HG03558 (cell line): ENCODE measurements around the gene GPC6.
"Not testable (repeated sequence)": the region's sequence is repeated elsewhere in the genome, so short reads cannot be mapped to it uniquely, and the experiment has no call there.

Experiments used
- ATAC-seq: cut with Tn5 transposase; IDR thresholded peaks from one replicate; pipeline ENCODE4 v1.9.1; 2021; ENCODE audit warnings: moderate number of reproducible peaks; ENCODE audit not compliant: unreplicated experiment; ENCODE audit errors: extremely low read depth

GPC6 gene

GRCh38 chr13:94204163-94204562 lies 977.6 kb downstream of the GPC6 start:
- no peak for ATAC-seq

GRCh38 chr13:94204946-94205345 lies 978.3 kb downstream of the GPC6 start:
- no peak for ATAC-seq

GRCh38 chr13:94205896-94206295 lies 979.3 kb downstream of the GPC6 start:
- no peak for ATAC-seq

GRCh38 chr13:94209117-94209516 lies 982.5 kb downstream of the GPC6 start:
- ATAC-seq, result no peak

GRCh38 chr13:94209913-94210312 lies 983.3 kb downstream of the GPC6 start:
- ATAC-seq, result not testable (repeated sequence)

GRCh38 chr13:94210816-94211215 lies 984.2 kb downstream of the GPC6 start:
- no peak for ATAC-seq

GRCh38 chr13:94212196-94212595 lies 985.6 kb downstream of the GPC6 start:
- ATAC-seq, result no peak

- ATAC-seq, result no peak
Observed at GRCh38 chr13:94214121-94214520, 987.5 kb downstream of the GPC6 start.

- no peak for ATAC-seq
Observed at GRCh38 chr13:94214975-94215374, 988.4 kb downstream of the GPC6 start.

- ATAC-seq, result no peak
Observed at GRCh38 chr13:94216476-94216875, 989.9 kb downstream of the GPC6 start.

GRCh38 chr13:94217370-94217769 lies 990.8 kb downstream of the GPC6 start:
- no peak for ATAC-seq

- ATAC-seq, result no peak
Observed at GRCh38 chr13:94218537-94218936, 991.9 kb downstream of the GPC6 start.

GRCh38 chr13:94218951-94219350 lies 992.3 kb downstream of the GPC6 start:
- ATAC-seq, result no peak

- no peak for ATAC-seq
Observed at GRCh38 chr13:94224670-94225069, 998.1 kb downstream of the GPC6 start.

- ATAC-seq, result no peak
Observed at GRCh38 chr13:94227255-94227879, 1000.8 kb downstream of the GPC6 start.

GRCh38 chr13:94228763-94229162 lies 1002.2 kb downstream of the GPC6 start:
- no peak for ATAC-seq

- ATAC-seq, result no peak
Observed at GRCh38 chr13:94232161-94232950, 1005.7 kb downstream of the GPC6 start.

- no peak for ATAC-seq
Observed at GRCh38 chr13:94232956-94233355, 1006.3 kb downstream of the GPC6 start.

- ATAC-seq, result no peak
Observed at GRCh38 chr13:94233401-94233800, 1006.8 kb downstream of the GPC6 start.

GRCh38 chr13:94233837-94234236 lies 1007.2 kb downstream of the GPC6 start:
- no peak for ATAC-seq

GRCh38 chr13:94234738-94235137 lies 1008.1 kb downstream of the GPC6 start:
- ATAC-seq, result no peak

GRCh38 chr13:94236132-94236531 lies 1009.5 kb downstream of the GPC6 start:
- no peak for ATAC-seq
